Progenitor cell of endocrine pancreas (in vitro differentiated cells): ENCODE results near the gene KCNC2. TPM values are rescaled to one million over a fixed set of nuclear protein-coding genes. Genes with fewer than 3 reads are reported as not detected.

Source experiments
- DNase-seq: peaks from one replicate; pipeline ENCODE4 v3.0.0; 2021; ENCODE audit warnings: low spot score; ENCODE audit not compliant: unreplicated experiment
- H3K27ac Mint-ChIP-seq: 2 replicates; pipeline ENCODE4 v1.8.0; 2021; ENCODE audit warnings: mild to moderate bottlenecking, moderate library complexity, mixed read lengths
- H3K27me3 Mint-ChIP-seq: 2 replicates; pipeline ENCODE4 v1.8.0; 2021; ENCODE audit warnings: mixed read lengths
- H3K36me3 Mint-ChIP-seq: 2 replicates; pipeline ENCODE4 v1.8.0; 2022; ENCODE audit warnings: mixed read lengths; ENCODE audit not compliant: insufficient read depth
- H3K4me1 Mint-ChIP-seq: 2 replicates; pipeline ENCODE4 v1.8.0; 2021; ENCODE audit warnings: low read depth, mixed read lengths
- H3K4me3 Mint-ChIP-seq: 2 replicates; pipeline ENCODE4 v1.8.0; 2021; ENCODE audit warnings: low read depth, mild to moderate bottlenecking, moderate library complexity, mixed read lengths
- H3K9me3 Mint-ChIP-seq: 2 replicates; pipeline ENCODE4 v1.8.0; 2021; ENCODE audit warnings: low read depth, mixed read lengths
- CTCF ChIP-seq: fragments of 200-600 bp; sonication (generic); IDR thresholded peaks from one replicate; pipeline ENCODE4 v1.5.0; 2021; ENCODE audit warnings: antibody characterized with exemption, mild to moderate bottlenecking; ENCODE audit not compliant: unreplicated experiment
- total RNA-seq: library from RNA; stranded (reverse); gene quantifications from 2 replicates; pipeline ENCODE4 v1.2.1, GENCODE V29; 2021

Gene KCNC2
- total RNA-seq, 1 donor from 2014 or later, result not detected

GRCh38 chr12:75205558-75205957, 4.1 kb downstream of the KCNC2 start:
- DNase-seq, result no peak
- Mint-ChIP-seq H3K9me3 (peaks cover 2% of the 10 kb centered on the region), H3K27me3 (peaks cover 50% of the 10 kb centered on the region)

GRCh38 chr12:75196865-75197264, 12.8 kb downstream of the KCNC2 start:
- H3K27me3 Mint-ChIP-seq, result no peaks in the 10 kb centered on the region
- H3K27ac Mint-ChIP-seq, result no peak overlapping the region
- no peak overlapping the region for H3K4me3 Mint-ChIP-seq
- no peak for DNase-seq
- H3K36me3 Mint-ChIP-seq, result no peaks in the 10 kb centered on the region
- H3K9me3 Mint-ChIP-seq, result no peaks in the 10 kb centered on the region
- no peak for TF ChIP-seq CTCF
- H3K4me1 Mint-ChIP-seq, result no peaks in the 10 kb centered on the region

More at GRCh38 chr12:75205558-75205957, 4.1 kb downstream of the KCNC2 start:
- Mint-ChIP-seq H3K27ac (no peak overlapping the region), H3K4me3 (no peak overlapping the region), H3K36me3 (peaks cover 3% of the 10 kb centered on the region), H3K4me1 (no peaks in the 10 kb centered on the region)
- TF ChIP-seq CTCF, result no peak

GRCh38 chr12:75196408-75196807, 13.2 kb downstream of the KCNC2 start:
- H3K27ac Mint-ChIP-seq, result no peak overlapping the region
- no peak for DNase-seq
- TF ChIP-seq CTCF, result no peak
- no peak overlapping the region for H3K4me3 Mint-ChIP-seq
- no peaks in the 10 kb centered on the region for H3K4me1 Mint-ChIP-seq
- H3K36me3 Mint-ChIP-seq, result no peaks in the 10 kb centered on the region
- H3K9me3 Mint-ChIP-seq, result no peaks in the 10 kb centered on the region
- H3K27me3 Mint-ChIP-seq, result no peaks in the 10 kb centered on the region

GRCh38 chr12:75194250-75194649, 15.4 kb downstream of the KCNC2 start:
- no peak overlapping the region for H3K4me3 Mint-ChIP-seq
- no peak overlapping the region for H3K27ac Mint-ChIP-seq
- no peaks in the 10 kb centered on the region for H3K9me3 Mint-ChIP-seq
- TF ChIP-seq CTCF, result no peak
- no peak for DNase-seq
- no peaks in the 10 kb centered on the region for H3K36me3 Mint-ChIP-seq
- H3K27me3 Mint-ChIP-seq, result no peaks in the 10 kb centered on the region
- H3K4me1 Mint-ChIP-seq, result no peaks in the 10 kb centered on the region

- H3K36me3 Mint-ChIP-seq, result no peaks in the 10 kb centered on the region
- no peak overlapping the region for H3K27ac Mint-ChIP-seq
- no peak for TF ChIP-seq CTCF
- no peak overlapping the region for H3K4me3 Mint-ChIP-seq
- H3K9me3 Mint-ChIP-seq, result no peaks in the 10 kb centered on the region
- no peaks in the 10 kb centered on the region for H3K27me3 Mint-ChIP-seq
- H3K4me1 Mint-ChIP-seq, result no peaks in the 10 kb centered on the region
- DNase-seq, result no peak
Measured at GRCh38 chr12:75192196-75192595, 17.4 kb downstream of the KCNC2 start.
